Measurements from ENCODE around the gene PAX5.

Gene PAX5

GRCh38 chr9:36928210-36928609 lies 105.9 kb downstream of the PAX5 start:
- TF ChIP-seq CTCF (IDR thresholded peaks at IDR 0.05; ENCODE audit: extremely low read depth, missing control alignments): no peak

GRCh38 chr9:36924757-36925432 lies 109.2 kb downstream of the PAX5 start:
- no peak for DNase-seq (ENCODE audit: low spot score)
- no peak for TF ChIP-seq CTCF (IDR thresholded peaks at IDR 0.05; ENCODE audit: extremely low read depth, missing control alignments)

More at GRCh38 chr9:36928210-36928609, 105.9 kb downstream of the PAX5 start:
- DNase-seq (ENCODE audit: low spot score): no peak

GRCh38 chr9:36924071-36924470 lies 110.0 kb downstream of the PAX5 start:
- no peak for DNase-seq (ENCODE audit: low spot score)
- TF ChIP-seq CTCF (IDR thresholded peaks at IDR 0.05; ENCODE audit: extremely low read depth, missing control alignments): no peak

GRCh38 chr9:36923025-36923625 lies 110.9 kb downstream of the PAX5 start:
- DNase-seq (ENCODE audit: low spot score): no peak
- TF ChIP-seq CTCF (IDR thresholded peaks at IDR 0.05; ENCODE audit: extremely low read depth, missing control alignments): no peak

GRCh38 chr9:36922548-36922947 lies 111.5 kb downstream of the PAX5 start:
- no peak for DNase-seq (ENCODE audit: low spot score)

GRCh38 chr9:36914212-36914577 lies 119.9 kb downstream of the PAX5 start:
- no peak for TF ChIP-seq CTCF (IDR thresholded peaks at IDR 0.05; ENCODE audit: extremely low read depth, missing control alignments)
- DNase-seq (ENCODE audit: low spot score): no peak

More at GRCh38 chr9:36922548-36922947, 111.5 kb downstream of the PAX5 start:
- no peak for TF ChIP-seq CTCF (IDR thresholded peaks at IDR 0.05; ENCODE audit: extremely low read depth, missing control alignments)

GRCh38 chr9:36913393-36914211 lies 120.5 kb downstream of the PAX5 start:
- no peak for TF ChIP-seq CTCF (IDR thresholded peaks at IDR 0.05; ENCODE audit: extremely low read depth, missing control alignments)
- no peak for DNase-seq (ENCODE audit: low spot score)

Data from GM20000 (cell line).